Fibroblast of villous mesenchyme (primary cell): ENCODE results near the gene AOC2. TPM values are rescaled to one million over a fixed set of nuclear protein-coding genes. Genes with fewer than 3 reads are reported as not detected.

Experiments
- DNase-seq: peaks from one replicate; pipeline ENCODE4 v3.0.0-alpha.2; 2010; ENCODE audit warnings: low read depth
- H3K4me3 ChIP-seq: 2 replicates; pipeline ENCODE4 v1.5.1; 2011; ENCODE audit warnings: low read depth, mild to moderate bottlenecking, low read length
- CTCF ChIP-seq: IDR thresholded peaks from 2 replicates; pipeline ENCODE4 v1.5.1; 2012; ENCODE audit warnings: low read depth, mild to moderate bottlenecking, low read length; ENCODE audit not compliant: insufficient read depth
- total RNA-seq: library from RNA; depleted of rRNA; stranded (reverse); fragments of >200 nt; gene quantifications from 2 replicates; pipeline ENCODE4 v1.2.3, GENCODE V29; 2012

Gene AOC2
- total RNA-seq, 1 donor, result 0.43 TPM

DNA sequence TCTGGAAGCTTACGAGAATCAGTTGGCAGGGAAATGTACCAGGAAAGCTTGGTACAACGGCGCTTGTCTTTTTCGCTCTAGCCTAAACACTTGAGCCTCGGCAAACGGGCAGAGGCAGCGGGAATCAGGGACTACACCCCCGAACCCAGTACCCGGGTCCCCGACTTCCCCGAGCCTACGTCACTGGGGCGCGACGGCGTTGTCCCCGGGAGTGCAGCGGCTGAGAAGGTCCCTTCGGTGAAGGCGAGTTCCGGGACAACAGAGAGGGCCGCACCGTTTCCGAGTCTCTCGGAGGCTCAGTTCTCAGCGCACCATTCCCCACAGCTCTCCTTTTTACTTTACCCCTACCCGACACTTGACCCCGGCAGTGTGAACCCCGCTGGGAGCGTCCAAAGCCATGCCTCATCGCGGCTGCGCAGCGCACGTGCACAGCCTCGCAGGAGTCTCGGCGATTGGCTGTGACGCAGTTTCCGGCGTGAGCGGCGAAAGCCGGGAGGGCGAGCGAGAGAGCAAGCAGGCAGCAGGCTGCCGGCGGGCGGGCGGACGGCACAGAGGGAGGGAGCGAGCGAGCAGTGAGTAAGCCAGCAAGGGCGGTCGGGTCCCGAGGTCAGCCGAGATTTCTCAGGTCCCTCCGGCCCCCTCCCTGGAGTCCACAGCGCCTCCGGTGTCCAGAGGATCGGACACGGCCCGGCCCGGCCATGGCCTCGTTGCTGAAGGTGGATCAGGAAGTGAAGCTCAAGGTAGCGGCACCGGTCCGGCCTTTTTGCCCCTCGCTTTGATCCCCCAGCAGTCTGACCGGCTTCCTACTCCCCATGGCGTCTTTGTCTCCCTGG lies 11.2 kb upstream of the AOC2 start, which contains the start of gene PSME3:
Gene PSME3 (plus strand): TSS at position 464 of the 833 bp plus-strand sequence. CDS start 235 bp downstream, at position 699.
- DNase-seq, result peak; percentile 89
- no peak for TF ChIP-seq CTCF
- peak within 1 kb of the TSS; percentile 99 for H3K4me3 ChIP-seq

DNA sequence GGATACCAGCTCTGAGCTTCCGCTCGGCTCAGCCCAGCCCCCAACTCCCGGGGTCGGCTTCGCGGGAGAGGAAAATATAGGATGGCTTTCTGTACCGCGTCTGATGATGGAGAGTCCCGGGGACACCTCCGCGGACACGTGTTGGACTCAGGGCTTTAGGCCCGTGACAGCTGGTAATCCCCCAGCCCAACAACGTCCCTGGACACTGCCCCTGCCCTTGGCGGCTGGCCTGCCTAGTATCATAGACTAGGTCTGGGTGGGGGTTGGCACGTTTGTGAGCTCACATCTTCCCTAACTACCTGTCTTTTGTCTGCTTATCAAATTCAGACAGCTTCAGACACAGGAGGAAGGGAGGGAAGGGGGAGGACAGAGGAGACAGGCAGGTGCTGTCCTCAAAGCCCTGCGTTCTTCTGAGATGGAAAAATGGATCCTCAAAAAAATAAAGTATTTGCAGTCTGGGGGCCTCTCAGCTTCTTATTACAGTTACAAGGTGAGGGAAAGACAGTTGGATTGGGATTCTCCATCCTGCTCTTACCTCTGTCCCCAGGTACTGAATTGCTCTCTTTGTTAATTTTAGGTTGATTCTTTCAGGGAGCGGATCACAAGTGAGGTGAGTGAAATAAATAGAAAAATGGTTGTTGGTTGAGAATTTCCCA lies 10.5 kb upstream of the AOC2 start:
- TF ChIP-seq CTCF, result no peak
- peak overlapping the region; percentile 99 for H3K4me3 ChIP-seq
- DNase-seq, result no peak

GRCh38 chr17:42835732-42836131 lies 8.6 kb upstream of the AOC2 start:
- TF ChIP-seq CTCF, result no peak
- H3K4me3 ChIP-seq, result no peak overlapping the region
- DNase-seq, result no peak

GRCh38 chr17:42841975-42842685 lies 2.2 kb upstream of the AOC2 start:
- TF ChIP-seq CTCF, result no peak
- no peak overlapping the region for H3K4me3 ChIP-seq
- no peak for DNase-seq

DNA sequence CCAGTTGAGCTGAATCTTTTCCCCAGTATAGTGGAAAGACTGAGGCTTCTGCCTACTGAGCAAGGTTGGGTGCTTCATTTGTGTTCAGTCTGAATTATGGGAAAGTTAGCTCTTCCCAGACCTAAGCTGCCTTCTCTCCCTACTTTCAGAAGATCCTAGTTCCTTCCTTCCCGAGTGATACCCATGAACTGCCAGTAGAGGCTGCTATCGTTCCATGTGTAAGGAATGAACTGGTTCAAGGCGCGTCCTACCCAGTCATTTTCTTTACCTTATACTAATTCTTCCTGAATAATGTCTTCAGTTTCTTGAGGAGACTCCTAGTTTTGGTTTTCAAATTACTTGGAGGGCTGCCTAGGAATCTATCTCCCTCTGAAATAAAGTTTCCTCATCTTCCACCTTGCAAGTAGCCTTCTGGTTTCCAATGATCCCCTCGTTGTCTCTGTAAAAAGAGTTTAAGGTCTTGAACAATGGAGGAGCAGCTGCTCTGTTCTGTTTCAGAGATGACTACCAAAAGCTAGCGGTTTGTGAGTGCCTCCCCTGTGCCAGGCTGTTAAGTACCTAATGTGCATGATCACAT lies 934 bp upstream of the AOC2 start:
- DNase-seq, result peak; percentile 76
- TF ChIP-seq CTCF, result peak; percentile 100
- no peak overlapping the region for H3K4me3 ChIP-seq

- H3K4me3 ChIP-seq, result no peak overlapping the region
- DNase-seq, result no peak
- TF ChIP-seq CTCF, result no peak
Observed at GRCh38 chr17:42844761-42845555, 578 bp downstream of the AOC2 start.
